T-helper 1 cell (primary cell): Measurements from ENCODE around the gene RPS26.
"Not testable (repeated sequence)": the region's sequence is repeated elsewhere in the genome, so short reads cannot be mapped to it uniquely, and the experiment has no call there.

ENCODE experiments used
- DNase-seq, 5 donors: peaks; one replicate each; pipeline ENCODE4 v3.0.0-alpha.2; 2012 to 2020
- total RNA-seq, 4 donors: gene quantifications; one replicate each; lab custom pipeline; 2026; lab: John Stamatoyannopoulos, UW

Gene RPS26
- 98.3 to 303 (median 270) reads per million in 4 donors for total RNA-seq

DNA sequence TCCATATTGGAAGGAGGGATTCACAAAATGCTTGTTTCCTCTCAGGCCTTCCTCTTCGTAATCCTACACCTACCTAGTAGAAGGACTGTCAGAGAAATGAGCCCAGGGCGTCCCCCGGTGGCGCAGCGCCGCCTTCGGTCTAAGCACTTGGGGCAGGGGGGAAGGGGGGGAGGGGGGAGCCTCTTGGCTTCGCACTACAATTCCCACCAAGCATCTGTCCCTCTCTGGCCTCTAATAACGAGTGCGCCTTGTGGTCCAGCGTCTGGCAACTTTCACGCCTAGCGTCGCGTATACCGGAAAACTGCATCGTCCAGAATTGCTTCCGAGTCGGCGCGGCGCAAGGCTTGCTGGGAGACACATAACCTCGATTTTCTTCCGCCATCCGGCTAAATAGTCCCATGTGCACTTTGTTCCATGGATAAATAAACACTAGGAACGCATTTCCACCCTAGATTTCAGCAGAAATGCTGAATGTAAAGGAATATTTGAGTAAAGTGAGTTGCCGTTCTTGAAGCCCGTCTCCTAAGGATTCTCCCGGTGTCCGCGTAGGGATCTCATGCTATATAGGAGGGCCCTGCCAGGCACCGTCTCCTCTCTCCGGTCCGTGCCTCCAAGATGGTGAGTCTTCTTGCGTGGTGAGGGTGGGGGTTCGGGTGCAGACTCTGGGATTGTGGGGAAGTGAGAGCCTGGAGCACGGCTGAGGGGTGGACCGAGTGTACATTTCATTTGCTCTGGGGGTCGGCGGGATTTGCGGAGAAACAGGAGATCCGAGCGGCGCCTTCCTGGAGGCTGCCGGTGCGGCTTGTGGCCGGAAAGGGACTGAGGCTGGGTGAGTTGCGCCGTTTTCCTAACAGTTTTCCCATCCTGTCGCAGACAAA lies at the start of gene RPS26:
Gene RPS26 (plus strand): TSS at position 367 of the 878 bp plus-strand sequence. CDS start 249 bp downstream, at position 616.
- DNase-seq, result peak; percentile 83 to 98 (median 89)

DNA sequence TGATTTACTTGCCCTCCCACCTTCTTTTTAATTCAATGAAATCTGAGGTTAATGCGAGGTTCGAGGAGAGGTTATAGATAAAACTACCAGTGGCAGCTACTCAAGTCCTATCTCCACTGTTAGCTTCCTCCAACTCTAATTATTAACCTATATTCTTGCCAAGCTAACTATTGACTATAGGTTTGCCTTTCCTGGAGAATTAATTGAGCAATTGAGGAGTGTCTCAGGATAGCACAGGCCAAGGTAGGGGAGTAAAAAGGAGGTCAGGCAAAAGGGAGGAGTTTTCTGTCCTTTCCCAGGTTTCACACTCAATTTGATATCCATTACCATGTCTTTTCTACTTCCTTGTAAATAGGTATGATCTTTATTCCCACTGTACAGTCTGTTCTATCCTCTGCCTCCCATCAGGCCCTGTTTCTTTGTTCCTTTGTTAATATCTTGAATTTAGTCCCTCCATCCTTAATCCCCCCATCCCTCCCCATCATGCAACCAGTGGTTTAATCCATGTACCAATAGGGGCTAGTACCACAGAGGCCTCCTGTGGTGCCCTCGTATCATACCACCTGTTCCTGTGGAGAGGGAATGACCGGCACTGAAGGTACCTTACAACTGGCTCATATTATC lies 48.4 kb upstream of the RPS26 start:
- no peak for DNase-seq

DNA sequence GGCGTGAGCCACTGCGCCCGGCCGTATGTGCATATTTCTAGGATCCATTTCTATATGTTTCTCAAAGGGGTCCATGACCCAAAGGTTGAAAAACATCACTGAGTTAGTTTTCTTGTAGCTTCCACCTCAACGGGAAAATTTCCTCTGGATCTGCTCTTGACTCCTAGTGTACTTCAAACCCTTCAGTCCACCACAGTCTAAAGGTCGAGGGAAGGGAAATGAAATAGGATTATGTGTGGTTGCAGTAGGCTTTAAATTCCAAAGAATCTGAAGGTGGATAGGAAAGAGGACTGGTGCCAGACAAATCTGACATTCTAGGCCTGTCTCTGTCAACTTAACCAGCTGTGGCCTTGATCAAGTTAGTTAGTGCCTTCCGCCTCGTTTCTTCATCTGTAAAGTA lies 46.4 kb upstream of the RPS26 start:
- no peak for DNase-seq

DNA sequence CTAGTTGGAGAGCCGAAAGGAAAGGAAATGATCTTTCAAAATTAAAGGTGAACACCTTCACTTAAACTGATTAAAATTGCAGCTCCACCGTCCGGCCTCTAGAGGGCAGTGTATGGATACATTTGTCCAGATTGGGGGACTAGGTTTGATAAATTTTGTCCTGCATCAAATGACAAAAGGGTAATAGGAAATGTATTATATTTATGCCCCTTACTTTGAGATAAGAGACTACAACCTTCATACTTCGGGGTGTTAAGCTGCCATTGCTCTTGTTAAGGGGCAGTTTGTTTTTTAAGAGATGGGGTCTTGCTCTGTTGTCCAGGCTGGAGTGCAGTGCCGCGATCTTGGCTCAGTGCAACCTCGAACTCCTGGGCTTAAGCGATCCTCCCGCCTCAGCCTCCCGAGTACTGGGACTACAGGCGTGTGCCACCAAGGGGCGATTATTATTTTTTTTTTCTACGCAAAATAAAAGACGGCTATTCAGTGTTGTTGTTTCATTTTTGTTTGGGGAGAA lies 45.5 kb upstream of the RPS26 start:
- peak; percentile 23 to 66 (median 53) for DNase-seq

DNA sequence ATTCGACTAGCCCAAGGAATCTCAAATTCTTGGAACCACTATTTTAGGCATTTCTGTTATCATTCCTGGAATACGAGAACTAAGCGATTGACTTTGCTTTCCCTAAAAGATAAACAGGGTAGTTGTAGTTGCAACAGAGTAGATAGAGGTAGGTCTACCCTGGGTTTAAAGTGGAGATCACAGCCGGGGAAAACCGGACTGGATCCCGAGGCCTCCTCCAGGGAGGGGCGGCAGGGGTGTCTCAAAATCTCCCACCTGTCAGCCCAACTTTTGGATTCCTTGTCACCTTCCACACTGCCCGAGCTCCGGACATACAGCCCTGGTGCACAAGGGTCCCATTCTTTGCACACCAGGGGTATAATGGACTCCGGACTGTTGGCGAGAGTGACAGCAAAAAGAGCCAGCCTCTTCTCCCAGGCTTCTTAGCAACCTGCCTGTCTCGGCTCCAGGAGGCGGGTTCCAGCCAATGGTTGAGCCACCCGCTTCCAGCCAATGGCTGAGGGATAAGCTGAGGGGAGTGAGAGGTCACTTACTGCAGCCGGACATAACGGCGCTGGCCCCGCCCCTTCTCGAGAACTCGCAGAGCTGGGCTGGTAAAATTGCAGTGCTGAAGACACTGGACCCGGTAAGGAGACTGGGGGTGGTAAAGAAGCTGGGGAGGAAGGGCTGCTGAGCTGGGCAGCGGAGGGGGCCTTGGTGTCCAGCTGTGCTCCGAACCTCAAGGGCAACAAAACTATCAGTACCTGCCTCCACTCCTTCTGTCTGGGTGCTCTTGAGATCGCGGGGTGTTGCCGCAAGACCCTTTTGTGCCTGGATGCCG lies 44.8 kb upstream of the RPS26 start, which contains the start of gene SUOX:
Gene SUOX (plus strand): TSS at position 562 of the 820 bp plus-strand sequence. CDS start 4,946 bp downstream, outside the sequence.
- peak in 1 of 5 donors; percentile 62 for DNase-seq

DNA sequence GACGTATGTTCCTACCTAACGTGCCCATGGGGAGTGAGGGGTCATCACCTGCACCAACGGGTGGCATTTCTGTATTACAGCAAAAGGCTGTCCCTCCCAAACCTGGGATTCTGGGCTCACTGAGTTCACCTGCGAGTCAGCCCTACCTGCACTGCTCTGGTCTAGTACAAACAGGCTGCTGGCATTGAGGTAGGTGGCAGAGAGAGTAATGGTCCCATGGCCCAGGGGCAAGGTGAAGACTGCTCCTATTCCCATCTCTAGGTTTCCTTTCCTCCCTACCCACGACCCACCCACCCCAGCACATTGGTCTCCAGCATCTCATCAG lies 44.2 kb upstream of the RPS26 start:
- DNase-seq, result no peak

DNA sequence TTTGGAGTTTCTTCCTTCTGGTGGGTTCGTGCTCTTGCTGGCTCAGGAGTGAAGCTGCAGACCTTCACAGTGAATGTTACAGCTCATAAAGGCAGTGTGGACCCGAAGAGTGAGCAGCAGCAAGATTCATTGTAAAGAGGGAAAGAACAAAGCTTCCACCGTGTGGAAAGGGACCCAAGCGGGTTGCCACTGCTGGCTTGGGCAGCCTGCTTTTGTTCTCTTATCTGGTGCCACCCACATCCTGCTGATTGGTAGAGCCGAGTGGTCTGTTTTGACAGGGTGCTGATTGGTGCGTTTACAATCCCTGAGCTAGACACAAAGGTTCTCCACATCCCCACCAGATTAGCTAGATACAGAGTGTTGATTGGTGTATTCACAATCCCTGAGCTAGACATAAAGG lies 42.2 kb upstream of the RPS26 start:
- not testable (repeated sequence) for DNase-seq

DNA sequence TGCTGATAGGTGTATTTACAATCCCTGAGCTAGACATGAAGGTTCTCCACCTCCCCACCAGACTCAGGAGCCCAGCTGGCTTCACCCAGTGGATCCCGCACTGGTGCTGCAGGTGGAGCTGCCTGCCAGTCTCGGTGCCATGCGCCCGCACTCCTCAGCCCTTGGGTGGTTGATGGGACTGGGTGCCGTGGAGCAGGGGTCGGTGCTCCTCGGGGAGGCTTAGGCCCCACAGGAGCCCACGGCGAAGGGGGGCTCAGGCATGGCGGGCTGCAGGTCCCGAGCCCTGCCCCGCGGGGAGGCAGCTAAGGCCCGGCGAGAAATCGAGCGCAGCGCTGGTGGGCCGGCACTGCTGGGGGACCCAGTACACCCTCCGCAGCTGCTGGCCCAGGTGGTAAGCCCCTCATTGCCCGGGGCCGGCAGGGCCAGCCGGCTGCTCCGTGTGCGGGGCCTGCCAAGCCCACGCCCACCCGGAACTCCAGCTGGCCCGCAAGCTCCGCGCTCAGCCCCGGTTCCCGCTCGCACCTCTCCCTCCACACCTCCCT lies 41.6 kb upstream of the RPS26 start:
- DNase-seq, result not testable (repeated sequence)

DNA sequence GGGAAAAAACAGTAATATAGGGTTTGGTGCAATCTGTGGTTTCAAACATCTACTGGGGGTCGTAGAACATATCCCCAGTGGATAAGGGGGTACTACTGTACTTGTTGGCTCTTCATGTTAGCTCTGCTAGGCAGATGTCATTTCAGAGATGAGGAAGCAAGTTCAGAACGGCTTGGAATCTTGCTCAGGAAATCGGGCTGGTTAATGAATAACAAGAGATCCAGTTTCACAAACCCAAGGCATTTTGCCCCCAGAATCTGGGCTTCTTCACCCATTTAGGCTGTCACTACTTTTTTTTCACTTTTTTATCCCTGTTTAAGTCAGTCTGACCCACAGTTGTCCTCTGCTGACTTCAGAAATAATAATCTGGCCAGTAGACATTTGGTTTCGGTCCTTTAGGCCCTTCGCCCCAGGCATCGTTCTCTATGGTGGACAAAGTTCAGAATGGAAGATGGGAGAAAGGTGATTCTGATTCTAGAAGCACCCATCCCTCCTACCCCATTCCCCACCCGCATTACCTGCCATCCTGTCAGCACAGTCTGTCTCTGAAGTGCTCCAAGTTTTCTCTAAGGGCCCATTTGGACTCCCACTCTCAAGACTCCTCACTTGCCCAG lies 40.1 kb upstream of the RPS26 start:
- no peak for DNase-seq

DNA sequence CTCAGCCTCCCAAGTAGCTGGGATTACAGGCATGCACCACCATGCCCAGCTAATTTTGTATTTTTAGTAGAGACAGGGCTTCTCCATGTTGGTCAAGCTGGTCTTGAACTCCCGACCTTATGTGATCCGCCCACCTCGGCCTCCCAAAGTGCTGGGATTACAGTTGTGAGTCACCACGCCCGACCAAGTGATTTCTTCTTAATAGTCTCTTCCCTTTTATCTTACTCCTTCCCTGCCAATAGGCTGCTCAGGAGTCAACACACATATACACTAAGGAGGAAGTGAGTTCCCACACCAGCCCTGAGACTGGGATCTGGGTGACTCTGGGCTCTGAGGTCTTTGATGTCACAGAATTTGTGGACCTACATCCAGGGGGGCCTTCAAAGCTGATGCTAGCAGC lies 38.3 kb upstream of the RPS26 start:
- DNase-seq, result not testable (repeated sequence)

DNA sequence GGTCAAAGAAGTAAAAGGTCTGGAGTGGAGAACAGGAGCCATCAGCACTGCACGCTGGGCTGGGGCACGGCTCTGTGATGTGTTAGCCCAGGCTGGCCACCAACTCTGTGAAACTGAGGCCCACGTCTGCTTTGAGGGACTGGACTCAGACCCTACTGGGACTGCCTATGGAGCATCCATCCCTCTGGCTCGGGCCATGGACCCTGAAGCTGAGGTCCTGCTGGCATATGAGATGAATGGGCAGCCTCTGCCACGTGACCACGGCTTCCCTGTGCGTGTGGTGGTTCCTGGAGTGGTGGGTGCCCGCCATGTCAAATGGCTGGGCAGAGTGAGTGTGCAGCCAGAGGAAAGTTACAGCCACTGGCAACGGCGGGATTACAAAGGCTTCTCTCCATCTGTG lies 37.5 kb upstream of the RPS26 start:
- DNase-seq, result no peak

DNA sequence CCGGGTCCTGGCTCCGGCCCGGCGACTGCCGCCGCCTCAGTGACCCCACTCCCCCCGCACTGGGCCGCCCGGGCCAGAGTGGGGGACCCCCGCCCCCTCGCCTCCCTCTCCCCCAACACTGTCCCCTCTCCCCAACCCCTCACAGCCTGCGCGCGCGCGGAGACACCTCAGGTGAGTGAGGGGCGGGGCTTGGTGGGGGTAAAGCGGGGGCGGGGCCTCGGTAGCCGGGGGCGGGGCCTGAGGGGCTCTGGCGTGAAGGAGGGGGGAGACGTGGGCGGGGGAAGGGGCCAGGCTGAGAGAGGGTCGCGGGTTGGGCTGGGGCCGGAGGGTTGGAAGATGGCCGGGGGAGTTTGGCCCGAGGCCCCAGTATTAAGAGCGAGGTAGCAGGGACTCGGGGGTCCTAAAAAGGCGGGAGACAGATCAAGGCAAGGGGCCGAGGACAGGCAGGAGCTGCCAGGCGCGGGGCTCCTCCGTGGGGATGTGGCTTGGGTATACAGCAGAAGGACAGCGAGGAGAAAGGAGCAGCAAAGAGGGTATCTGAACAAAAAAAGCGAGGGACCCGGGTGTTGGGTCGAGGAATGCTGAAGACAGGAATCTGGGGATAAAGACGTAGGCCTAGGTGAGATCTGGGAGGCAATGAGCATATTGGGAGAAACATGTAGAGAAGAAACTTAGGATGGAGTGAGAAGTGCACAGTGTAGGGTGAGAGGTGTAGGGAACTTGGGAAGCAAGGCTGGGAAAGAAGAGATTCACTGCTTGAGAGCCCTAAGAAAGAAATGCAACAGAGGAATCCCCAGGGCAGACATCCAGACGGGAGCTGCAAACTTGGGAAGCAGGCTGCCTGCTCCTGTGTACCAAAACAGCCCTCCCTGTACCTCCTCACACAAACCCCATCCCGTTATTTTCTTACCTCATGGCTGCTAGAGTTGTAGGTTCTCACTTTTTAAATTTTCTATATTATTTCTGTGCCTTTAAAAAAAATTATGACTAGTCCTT lies 33.9 kb upstream of the RPS26 start:
- DNase-seq, result peak; percentile 49 to 70 (median 69)

DNA sequence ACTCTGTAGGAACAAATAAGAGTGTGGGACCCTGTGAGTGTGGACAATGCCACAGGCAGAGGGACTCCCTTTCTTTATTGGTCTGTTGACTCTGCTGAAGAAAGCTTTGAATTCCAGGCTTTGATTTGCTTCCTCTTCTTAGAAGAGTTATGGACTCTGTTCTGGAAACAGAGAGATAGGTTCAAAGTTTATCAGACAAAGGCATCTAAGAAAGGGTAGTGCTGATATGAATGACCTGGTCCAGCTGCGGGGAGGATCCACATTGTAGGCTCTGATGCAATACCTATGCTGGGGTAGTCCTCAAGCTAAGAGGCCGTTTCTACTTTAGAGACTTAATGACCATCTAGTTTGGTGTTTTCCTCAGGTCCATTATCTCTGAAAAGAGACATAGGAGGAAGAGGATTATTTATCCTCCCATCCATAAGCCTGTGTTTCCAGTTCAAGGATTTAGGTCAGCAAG lies 31.6 kb upstream of the RPS26 start:
- no peak for DNase-seq

DNA sequence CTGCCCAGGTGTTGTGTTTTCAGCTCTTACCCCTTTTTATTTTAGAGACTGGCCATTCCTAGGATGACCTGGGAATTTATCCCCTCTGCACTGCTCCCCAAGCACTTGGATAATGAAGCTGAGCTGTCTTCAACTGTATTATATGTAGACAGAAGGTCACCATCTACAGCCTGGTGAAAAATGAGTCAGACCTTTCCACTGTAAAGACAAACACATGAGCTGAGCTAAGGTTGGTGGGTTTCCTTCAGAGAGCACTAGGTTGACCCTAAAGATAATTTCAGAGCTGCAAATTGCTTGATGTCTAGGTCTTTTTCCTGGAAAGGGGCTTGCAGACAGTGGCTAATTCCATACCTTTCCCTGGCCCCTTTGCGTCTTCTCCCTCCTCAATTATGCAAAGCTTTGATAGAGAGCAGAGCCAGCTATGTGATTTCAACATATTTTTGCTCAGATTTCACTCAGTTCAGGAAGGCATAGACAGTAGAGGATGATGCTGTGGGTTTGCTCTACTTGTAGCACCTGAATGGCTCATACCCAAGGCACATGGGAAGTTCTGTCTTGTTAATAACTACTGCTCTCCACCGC lies 30.1 kb upstream of the RPS26 start:
- DNase-seq, result no peak

DNA sequence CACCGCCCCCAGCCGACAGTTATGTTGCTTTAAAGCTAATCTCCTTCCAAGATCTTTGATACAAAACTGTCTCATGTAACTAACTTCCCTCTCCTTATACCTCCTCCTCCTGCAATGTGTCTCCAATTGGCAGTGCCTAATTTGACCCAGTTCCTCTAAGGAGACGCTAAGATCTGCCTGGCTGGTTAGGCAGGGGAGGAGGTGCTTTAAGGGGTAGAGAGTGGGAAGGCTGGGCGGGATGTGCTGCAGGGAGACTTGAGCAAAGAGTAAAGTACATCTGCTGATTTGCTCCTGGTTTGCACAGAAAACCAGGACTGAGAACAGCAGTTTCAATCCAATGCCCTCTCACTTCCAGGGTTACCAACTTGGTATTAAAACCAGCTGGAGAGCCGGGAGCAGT lies 28.2 kb upstream of the RPS26 start:
- DNase-seq, result no peak

DNA sequence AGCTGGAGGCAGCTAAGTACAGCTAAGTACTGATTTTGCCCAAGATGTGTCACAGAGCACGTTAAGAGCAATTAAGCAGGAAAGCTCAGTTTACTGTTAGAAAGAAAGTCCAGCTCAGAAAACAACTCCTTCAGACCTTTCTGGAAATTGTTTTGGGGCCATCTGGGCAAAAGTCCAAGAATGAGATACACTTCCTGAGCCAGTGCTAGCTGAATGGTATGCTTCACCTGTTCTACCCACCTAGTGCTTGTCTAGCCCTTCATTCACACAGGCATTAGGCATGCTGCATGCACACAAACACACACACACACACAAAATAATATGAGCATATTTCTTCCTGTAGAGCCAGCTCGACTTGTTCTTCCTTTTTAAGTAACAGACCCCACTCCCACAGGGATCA lies 27.5 kb upstream of the RPS26 start:
- no peak for DNase-seq

DNA sequence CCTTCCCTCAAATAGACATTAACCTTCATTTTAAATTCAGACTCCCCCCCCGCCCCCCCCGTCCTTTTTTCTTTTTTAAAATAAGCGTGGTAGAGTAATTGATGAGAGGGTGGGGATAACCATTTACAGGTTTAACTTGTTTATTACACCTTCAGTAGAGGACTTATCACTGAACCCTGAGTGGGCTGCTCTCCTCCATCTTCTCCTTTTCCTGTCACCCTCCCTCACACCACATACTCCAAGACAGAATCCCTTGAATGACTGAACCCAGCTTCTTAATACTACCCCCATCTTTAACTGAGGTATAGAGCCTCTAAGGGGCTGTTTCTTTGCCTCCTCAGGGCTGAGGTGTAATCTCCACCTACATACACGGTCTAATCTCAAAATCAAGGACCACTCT lies 24.5 kb upstream of the RPS26 start:
- no peak for DNase-seq

DNA sequence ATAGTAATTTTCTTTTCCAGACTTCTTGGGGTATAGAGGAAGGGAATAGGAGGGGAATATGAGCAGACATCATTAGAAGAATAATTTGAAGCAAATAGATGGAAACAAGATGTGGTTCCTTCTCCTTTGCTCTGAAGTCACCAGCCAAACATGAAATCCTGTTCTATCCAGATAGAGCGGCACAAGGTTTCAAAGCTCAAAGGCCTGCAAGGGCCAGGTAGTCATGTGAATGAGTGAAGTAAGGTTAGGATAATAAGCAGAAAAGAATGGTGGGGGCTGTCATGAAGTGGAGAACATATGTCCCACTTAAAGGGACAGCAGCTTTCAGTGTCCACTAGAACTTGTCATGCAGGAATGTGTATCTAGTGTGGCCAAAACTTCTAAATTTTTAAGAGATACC lies 23.4 kb upstream of the RPS26 start:
- no peak for DNase-seq

DNA sequence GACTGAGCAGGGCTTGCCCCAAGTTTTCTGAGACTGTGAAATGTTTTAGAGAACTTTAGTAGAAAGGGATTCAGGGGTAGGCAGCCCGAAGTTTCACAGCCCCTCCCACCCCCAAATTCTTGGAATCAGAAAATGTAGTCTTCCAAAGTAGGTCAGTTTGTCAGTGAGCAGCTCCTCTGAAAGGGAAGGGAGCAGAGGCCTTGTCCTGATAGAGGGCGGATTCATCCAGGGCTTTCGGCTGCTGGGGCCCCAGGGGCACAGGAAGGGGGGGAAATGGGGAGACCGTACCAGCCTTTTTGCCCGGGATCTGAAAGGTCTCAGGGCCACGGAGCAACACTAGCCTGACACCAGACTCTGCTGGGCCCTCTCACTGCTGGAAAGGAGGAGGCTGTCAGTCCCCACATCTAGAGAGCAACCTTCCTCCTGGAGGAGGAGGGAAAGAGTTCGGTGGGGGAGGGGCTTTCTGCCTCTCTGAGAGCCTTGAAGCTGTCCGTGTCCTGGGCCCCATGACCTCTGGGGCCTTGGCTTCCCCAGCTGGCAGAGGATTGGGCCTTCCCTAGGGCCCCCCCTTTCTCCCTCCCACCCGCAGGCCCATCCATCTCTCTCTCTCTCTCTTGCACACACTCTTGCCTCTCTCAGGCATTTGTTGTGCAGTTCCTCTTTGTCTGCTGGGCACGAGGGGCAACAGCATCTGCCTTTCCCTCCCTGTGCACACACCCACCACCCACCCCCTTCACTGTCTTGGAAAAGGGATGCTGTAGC lies 21.1 kb upstream of the RPS26 start, which contains the start of gene IKZF4:
Gene IKZF4 (plus strand): TSS at position 621 of the 762 bp plus-strand sequence. CDS start 451 bp downstream, outside the sequence.
- DNase-seq, result no peak
